Measurements from ENCODE around the gene DNAJB13. TPM values are rescaled to one million over a fixed set of nuclear protein-coding genes. Genes with fewer than 3 reads are reported as not detected.

DNAJB13 gene
- total RNA-seq, 1 donor from 2014 or later: not detected

DNA sequence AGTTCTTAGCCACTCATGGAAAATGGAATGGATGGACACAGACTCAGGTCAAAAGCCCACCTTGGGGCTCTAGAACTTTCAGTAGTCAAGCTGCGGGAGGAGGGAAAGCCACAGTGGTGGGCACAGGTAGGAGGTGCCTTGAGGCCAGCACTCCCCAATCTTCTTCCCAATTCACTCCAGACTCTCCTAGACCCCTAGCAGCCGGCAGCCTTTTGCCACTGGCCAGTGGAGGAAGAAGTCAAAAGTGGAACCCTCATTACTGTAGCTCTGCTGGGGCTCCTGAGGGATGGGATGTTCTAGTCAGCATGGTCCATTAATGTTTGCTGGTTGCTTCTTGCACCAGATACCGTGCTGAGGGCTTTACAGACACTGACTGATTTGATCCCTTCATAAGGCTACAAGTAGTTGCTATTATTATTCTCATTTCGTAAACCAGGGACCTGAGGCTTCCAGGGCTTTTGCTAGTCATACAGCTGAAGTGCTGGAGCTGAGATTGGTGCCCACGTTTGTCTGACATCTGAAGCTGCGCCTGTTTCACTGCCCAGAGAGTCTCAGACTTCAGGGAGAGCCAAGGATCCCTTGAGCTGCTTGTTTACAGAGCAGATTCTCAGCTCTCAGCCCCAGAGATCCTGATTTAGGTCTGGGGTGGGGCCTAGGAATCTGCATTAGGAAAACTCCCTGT, 57.0 kb downstream of the DNAJB13 start:
- no peaks in the 10 kb centered on the region for H3K9me3 Mint-ChIP-seq (ENCODE audit: unreplicated experiment)
- peaks cover 8% of the 10 kb centered on the region for H3K36me3 Mint-ChIP-seq (ENCODE audit: unreplicated experiment)
- no peak for TF ChIP-seq CTCF (IDR thresholded peaks at IDR 0.05)
- no peak for DNase-seq (ENCODE audit: extremely low spot score, unreplicated experiment)
- H3K4me3 Mint-ChIP-seq (ENCODE audit: unreplicated experiment): no peak overlapping the region
- H3K27me3 Mint-ChIP-seq (ENCODE audit: unreplicated experiment): no peaks in the 10 kb centered on the region
- peaks cover 6% of the 10 kb centered on the region for H3K4me1 Mint-ChIP-seq (ENCODE audit: unreplicated experiment)
- H3K27ac Mint-ChIP-seq (ENCODE audit: unreplicated experiment): no peak overlapping the region

GRCh38 chr11:74008373-74009229, 57.8 kb downstream of the DNAJB13 start, which contains the start of gene UCP3:
UCP3 (minus strand) TSS chr11:74009085; CDS start chr11:74007042, 2,043 bp downstream.
- no peaks in the 10 kb centered on the region for H3K27me3 Mint-ChIP-seq (ENCODE audit: unreplicated experiment)
- DNase-seq (ENCODE audit: extremely low spot score, unreplicated experiment): no peak
- H3K36me3 Mint-ChIP-seq (ENCODE audit: unreplicated experiment): peaks cover 4% of the 10 kb centered on the region
- H3K4me1 Mint-ChIP-seq (ENCODE audit: unreplicated experiment): peaks cover 6% of the 10 kb centered on the region
- H3K9me3 Mint-ChIP-seq (ENCODE audit: unreplicated experiment): no peaks in the 10 kb centered on the region
- H3K27ac Mint-ChIP-seq (ENCODE audit: unreplicated experiment): no peak within 1 kb of the TSS
- no peak within 1 kb of the TSS for H3K4me3 Mint-ChIP-seq (ENCODE audit: unreplicated experiment)
- no peak for TF ChIP-seq CTCF (IDR thresholded peaks at IDR 0.05)

GRCh38 chr11:74009230-74009547, 58.4 kb downstream of the DNAJB13 start:
- no peak for TF ChIP-seq CTCF (IDR thresholded peaks at IDR 0.05)
- Mint-ChIP-seq H3K4me1 (ENCODE audit: unreplicated experiment) (peaks cover 6% of the 10 kb centered on the region), H3K27me3 (ENCODE audit: unreplicated experiment) (no peaks in the 10 kb centered on the region), H3K36me3 (ENCODE audit: unreplicated experiment) (peaks cover 3% of the 10 kb centered on the region), H3K4me3 (ENCODE audit: unreplicated experiment) (no peak overlapping the region), H3K9me3 (ENCODE audit: unreplicated experiment) (no peaks in the 10 kb centered on the region), H3K27ac (ENCODE audit: unreplicated experiment) (no peak overlapping the region)
- no peak for DNase-seq (ENCODE audit: extremely low spot score, unreplicated experiment)

GRCh38 chr11:74009675-74010305, 59.0 kb downstream of the DNAJB13 start:
- Mint-ChIP-seq H3K27ac (ENCODE audit: unreplicated experiment) (no peak overlapping the region), H3K9me3 (ENCODE audit: unreplicated experiment) (no peaks in the 10 kb centered on the region), H3K4me3 (ENCODE audit: unreplicated experiment) (no peak overlapping the region), H3K27me3 (ENCODE audit: unreplicated experiment) (no peaks in the 10 kb centered on the region), H3K36me3 (ENCODE audit: unreplicated experiment) (peaks cover 3% of the 10 kb centered on the region), H3K4me1 (ENCODE audit: unreplicated experiment) (peaks cover 6% of the 10 kb centered on the region)
- TF ChIP-seq CTCF (IDR thresholded peaks at IDR 0.05): no peak
- no peak for DNase-seq (ENCODE audit: extremely low spot score, unreplicated experiment)
